Germinal center (tissue), 1 donor: ENCODE data around the gene OBSCN.

Source experiments
- DNase-seq: peaks from one replicate; pipeline ENCODE4 v3.0.0; 2012; ENCODE audit warnings: mixed read lengths, low spot score

Gene OBSCN

GRCh38 chr1:228341814-228342626 is 134.2 kb downstream of the OBSCN start:
- no peak for DNase-seq

- DNase-seq: no peak
Measured at GRCh38 chr1:228342627-228343190, 134.9 kb downstream of the OBSCN start.

- no peak for DNase-seq
Measured at GRCh38 chr1:228343191-228343661, 135.4 kb downstream of the OBSCN start.

- DNase-seq: no peak
Measured at GRCh38 chr1:228344631-228345072, 136.8 kb downstream of the OBSCN start.

- no peak for DNase-seq
Measured at GRCh38 chr1:228345201-228345930, 137.5 kb downstream of the OBSCN start.

- DNase-seq: no peak
Measured at GRCh38 chr1:228346731-228347130, 138.9 kb downstream of the OBSCN start.

GRCh38 chr1:228347181-228347580 is 139.3 kb downstream of the OBSCN start:
- no peak for DNase-seq

GRCh38 chr1:228348708-228349467 is 141.0 kb downstream of the OBSCN start:
- no peak for DNase-seq

GRCh38 chr1:228349701-228350171 is 141.9 kb downstream of the OBSCN start:
- DNase-seq: no peak

GRCh38 chr1:228350179-228350742 is 142.4 kb downstream of the OBSCN start:
- no peak for DNase-seq

GRCh38 chr1:228350831-228351781 is 143.3 kb downstream of the OBSCN start:
- no peak for DNase-seq

GRCh38 chr1:228351850-228352249 is 144.0 kb downstream of the OBSCN start:
- no peak for DNase-seq

GRCh38 chr1:228352677-228353481 is 145.0 kb downstream of the OBSCN start:
- DNase-seq: no peak

GRCh38 chr1:228353601-228354371 is 145.9 kb downstream of the OBSCN start:
- no peak for DNase-seq

- no peak for DNase-seq
Measured at GRCh38 chr1:228354390-228355320, 146.8 kb downstream of the OBSCN start.

GRCh38 chr1:228356897-228357680 is 149.2 kb downstream of the OBSCN start:
- no peak for DNase-seq
